ENCODE data around the gene PRKAG1.

PRKAG1 gene

DNA sequence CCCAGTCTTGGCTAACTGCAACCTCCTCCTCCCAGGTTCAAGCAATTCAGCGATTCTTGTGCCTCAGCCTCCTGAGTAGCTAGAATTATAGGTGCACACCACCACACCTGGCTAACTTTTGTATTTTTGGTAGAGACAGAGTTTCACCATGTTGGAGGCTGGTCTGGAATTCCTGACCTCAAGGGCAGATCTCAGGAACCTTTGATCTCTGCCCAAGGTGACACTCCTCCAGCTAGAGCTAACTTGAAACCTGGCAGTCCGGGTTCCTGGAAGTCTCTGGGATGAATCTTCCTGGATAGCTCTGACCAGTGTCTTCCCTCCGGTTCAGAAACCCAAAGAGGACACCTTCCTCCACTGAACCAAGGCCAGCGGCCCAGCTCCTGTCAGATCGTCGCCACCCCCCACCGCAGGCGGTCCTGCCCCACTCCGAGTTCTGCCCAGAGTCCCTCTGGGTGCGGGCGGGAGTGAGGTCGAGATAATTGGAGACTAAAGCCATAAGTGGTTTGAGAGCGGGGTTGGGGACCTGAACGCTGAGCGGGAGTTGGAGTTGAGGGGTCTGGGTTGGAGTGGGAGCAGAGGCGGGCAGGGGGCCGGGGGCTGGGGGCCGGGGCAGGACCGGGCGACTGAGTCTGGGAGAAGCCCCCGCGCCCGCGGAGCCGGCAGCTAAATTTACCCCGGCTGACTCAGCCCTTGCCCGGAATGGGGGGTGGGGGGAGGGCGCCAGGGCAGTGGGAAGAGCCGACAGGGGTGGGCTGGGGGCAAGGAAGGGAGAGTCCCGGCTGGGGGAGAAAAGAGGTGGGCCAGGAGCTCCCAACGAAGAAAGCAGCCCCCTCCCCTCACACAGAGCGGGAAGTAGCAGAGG, 24.1 kb downstream of the PRKAG1 start:
- DNase-seq (ENCODE audit: low read depth, low spot score), result no peak
- Histone ChIP-seq H3K27ac (ENCODE audit: low read length) (no peak overlapping the region), H3K27me3 (ENCODE audit: control insufficient read depth, insufficient read depth, low read length) (peaks cover 49% of the 10 kb centered on the region), H3K9me3 (ENCODE audit: control insufficient read depth, insufficient read depth, low read length) (no peaks in the 10 kb centered on the region), H3K4me3 (ENCODE audit: low read length) (no peak overlapping the region; the same call in 1 of the 2 replicates), H3K4me1 (ENCODE audit: control insufficient read depth, insufficient read depth, low read length) (peaks cover 9% of the 10 kb centered on the region; the same call in 1 of the 2 replicates), H3K36me3 (ENCODE audit: control insufficient read depth, insufficient read depth, low read length) (no peaks in the 10 kb centered on the region)
- WGBS (ENCODE audit: insufficient coverage, insufficient read length), result no CpG with 5 or more reads among the region's 32 CpGs

DNA sequence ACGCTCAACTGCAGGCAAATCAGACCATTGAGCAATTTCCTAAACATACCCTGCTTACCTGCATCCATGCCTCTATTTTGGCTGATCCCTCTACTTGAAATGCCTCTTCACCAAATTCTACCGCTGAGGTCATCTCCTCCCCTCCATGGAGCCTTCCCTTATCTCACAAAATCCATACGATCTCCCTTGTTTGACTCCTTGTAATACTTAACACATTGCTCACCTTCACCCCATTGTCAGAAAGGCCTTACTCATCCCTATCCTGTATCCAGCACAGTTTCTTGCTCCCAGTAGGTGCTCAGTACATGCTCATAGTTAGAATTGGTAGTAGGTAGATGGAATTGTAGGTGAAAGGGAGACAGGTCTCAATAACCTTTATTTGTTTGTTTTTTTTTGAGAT, 24.8 kb downstream of the PRKAG1 start:
- Histone ChIP-seq H3K4me3 (ENCODE audit: low read length) (no peak overlapping the region), H3K27ac (ENCODE audit: low read length) (no peak overlapping the region), H3K9me3 (ENCODE audit: control insufficient read depth, insufficient read depth, low read length) (no peaks in the 10 kb centered on the region), H3K36me3 (ENCODE audit: control insufficient read depth, insufficient read depth, low read length) (no peaks in the 10 kb centered on the region), H3K4me1 (ENCODE audit: control insufficient read depth, insufficient read depth, low read length) (peaks cover 9% of the 10 kb centered on the region; the same call in 1 of the 2 replicates), H3K27me3 (ENCODE audit: control insufficient read depth, insufficient read depth, low read length) (peaks cover 47% of the 10 kb centered on the region)
- no peak for DNase-seq (ENCODE audit: low read depth, low spot score)
- WGBS (ENCODE audit: insufficient coverage, insufficient read length), result no CpG with 5 or more reads among the region's 3 CpGs

DNA sequence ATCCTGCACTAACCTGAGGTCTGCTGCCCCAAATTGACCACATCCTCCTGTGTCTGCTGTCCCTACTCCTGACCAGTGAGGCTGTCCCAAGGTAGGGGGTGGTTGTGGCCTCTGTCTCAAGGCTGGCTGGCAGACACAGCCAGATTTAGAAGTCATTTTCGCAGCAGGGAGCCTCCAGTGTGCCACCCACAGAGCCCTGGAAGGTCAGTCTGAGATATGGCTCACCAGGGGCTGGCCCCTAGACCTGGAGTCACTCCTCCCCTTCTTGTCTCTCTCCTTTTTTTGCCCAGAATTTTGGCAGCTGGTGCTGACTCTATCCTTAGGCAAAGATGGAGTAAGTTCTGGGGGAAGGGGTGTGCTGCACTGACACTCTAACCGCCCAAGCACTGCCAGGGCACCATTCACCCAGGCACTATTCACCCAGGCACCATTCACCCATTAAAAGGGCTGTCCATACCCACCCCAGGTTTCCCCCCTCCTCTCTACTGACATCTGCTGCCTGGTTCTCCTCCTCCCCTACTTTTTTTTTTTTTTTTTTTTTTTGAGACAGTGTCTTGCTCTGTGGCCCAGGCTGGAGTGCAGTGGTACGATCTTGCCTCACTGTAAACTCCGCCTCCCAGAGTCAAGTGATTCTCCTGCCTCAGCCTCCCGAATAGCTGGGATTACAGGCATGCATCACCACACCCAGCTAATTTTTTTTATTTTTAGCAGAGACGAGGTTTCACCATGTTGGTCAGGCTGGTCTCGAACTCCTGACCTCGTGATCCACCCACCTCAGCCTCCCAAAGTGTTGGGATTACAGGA, 27.1 kb downstream of the PRKAG1 start:
- WGBS (ENCODE audit: insufficient coverage, insufficient read length), result no CpG with 5 or more reads among the region's 8 CpGs
- no peak for DNase-seq (ENCODE audit: low read depth, low spot score)
- Histone ChIP-seq H3K4me3 (ENCODE audit: low read length) (no peak overlapping the region), H3K36me3 (ENCODE audit: control insufficient read depth, insufficient read depth, low read length) (no peaks in the 10 kb centered on the region), H3K4me1 (ENCODE audit: control insufficient read depth, insufficient read depth, low read length) (peaks cover 6% of the 10 kb centered on the region), H3K27ac (ENCODE audit: low read length) (no peak overlapping the region), H3K27me3 (ENCODE audit: control insufficient read depth, insufficient read depth, low read length) (peaks cover 28% of the 10 kb centered on the region), H3K9me3 (ENCODE audit: control insufficient read depth, insufficient read depth, low read length) (no peaks in the 10 kb centered on the region)

GRCh38 chr12:48990552-48990951, 28.0 kb downstream of the PRKAG1 start:
- DNase-seq (ENCODE audit: low read depth, low spot score), result no peak
- H3K4me1 ChIP-seq (ENCODE audit: control insufficient read depth, insufficient read depth, low read length), result peaks cover 5% of the 10 kb centered on the region
- no peaks in the 10 kb centered on the region for H3K36me3 ChIP-seq (ENCODE audit: control insufficient read depth, insufficient read depth, low read length)
- H3K27me3 ChIP-seq (ENCODE audit: control insufficient read depth, insufficient read depth, low read length), result peaks cover 23% of the 10 kb centered on the region
- no peak overlapping the region for H3K4me3 ChIP-seq (ENCODE audit: low read length)
- no peaks in the 10 kb centered on the region for H3K9me3 ChIP-seq (ENCODE audit: control insufficient read depth, insufficient read depth, low read length)
- no peak overlapping the region for H3K27ac ChIP-seq (ENCODE audit: low read length)

- H3K36me3 ChIP-seq (ENCODE audit: control insufficient read depth, insufficient read depth, low read length), result no peaks in the 10 kb centered on the region
- no peak for DNase-seq (ENCODE audit: low read depth, low spot score)
- H3K4me3 ChIP-seq (ENCODE audit: low read length), result no peak overlapping the region
- no peaks in the 10 kb centered on the region for H3K9me3 ChIP-seq (ENCODE audit: control insufficient read depth, insufficient read depth, low read length)
- H3K27me3 ChIP-seq (ENCODE audit: control insufficient read depth, insufficient read depth, low read length), result peaks cover 28% of the 10 kb centered on the region; the same call in 1 of the 2 replicates
- H3K27ac ChIP-seq (ENCODE audit: low read length), result no peak overlapping the region
- H3K4me1 ChIP-seq (ENCODE audit: control insufficient read depth, insufficient read depth, low read length), result no peaks in the 10 kb centered on the region; the same call in none of the 2 replicates
- no CpG with 5 or more reads among the region's 16 CpGs for WGBS (ENCODE audit: insufficient coverage, insufficient read length)
These were observed 30.4 kb downstream of the PRKAG1 start for GRCh38 chr12:48988030-48988649.

- Histone ChIP-seq H3K36me3 (ENCODE audit: control insufficient read depth, insufficient read depth, low read length) (no peaks in the 10 kb centered on the region), H3K27me3 (ENCODE audit: control insufficient read depth, insufficient read depth, low read length) (peaks cover 38% of the 10 kb centered on the region), H3K9me3 (ENCODE audit: control insufficient read depth, insufficient read depth, low read length) (no peaks in the 10 kb centered on the region), H3K4me1 (ENCODE audit: control insufficient read depth, insufficient read depth, low read length) (no peaks in the 10 kb centered on the region; the same call in none of the 2 replicates), H3K27ac (ENCODE audit: low read length) (no peak overlapping the region), H3K4me3 (ENCODE audit: low read length) (no peak overlapping the region)
- DNase-seq (ENCODE audit: low read depth, low spot score), result no peak
- WGBS (ENCODE audit: insufficient coverage, insufficient read length), result no CpG with 5 or more reads among the region's 23 CpGs
These were observed 31.8 kb downstream of the PRKAG1 start for GRCh38 chr12:48986720-48987291.

DNA sequence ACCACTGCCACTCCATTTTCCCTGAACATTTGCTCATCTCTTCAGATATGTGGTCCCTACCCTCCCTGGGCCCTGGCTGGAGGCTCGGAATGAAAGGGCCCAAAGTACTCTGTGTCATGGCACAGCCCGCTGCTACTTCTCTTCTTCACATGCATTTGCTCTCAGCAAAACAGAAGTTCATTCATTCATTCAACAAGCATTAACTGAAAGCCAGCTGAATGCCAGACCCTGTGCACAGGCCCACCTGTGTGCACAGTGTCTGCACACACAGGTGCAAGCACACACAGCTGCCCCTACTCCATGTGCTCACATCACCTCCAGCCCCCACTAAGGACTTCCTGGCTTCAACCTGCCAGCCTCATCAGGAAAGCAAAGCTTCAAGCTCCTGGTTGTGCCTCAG, 32.7 kb downstream of the PRKAG1 start:
- H3K9me3 ChIP-seq (ENCODE audit: control insufficient read depth, insufficient read depth, low read length), result no peaks in the 10 kb centered on the region
- H3K4me1 ChIP-seq (ENCODE audit: control insufficient read depth, insufficient read depth, low read length), result peaks cover 4% of the 10 kb centered on the region
- no CpG with 5 or more reads among the region's 2 CpGs for WGBS (ENCODE audit: insufficient coverage, insufficient read length)
- no peak overlapping the region for H3K27ac ChIP-seq (ENCODE audit: low read length)
- no peak overlapping the region for H3K4me3 ChIP-seq (ENCODE audit: low read length)
- H3K27me3 ChIP-seq (ENCODE audit: control insufficient read depth, insufficient read depth, low read length), result peaks cover 47% of the 10 kb centered on the region
- no peaks in the 10 kb centered on the region; the same call in 1 of the 2 replicates for H3K36me3 ChIP-seq (ENCODE audit: control insufficient read depth, insufficient read depth, low read length)
- no peak for DNase-seq (ENCODE audit: low read depth, low spot score)

DNA sequence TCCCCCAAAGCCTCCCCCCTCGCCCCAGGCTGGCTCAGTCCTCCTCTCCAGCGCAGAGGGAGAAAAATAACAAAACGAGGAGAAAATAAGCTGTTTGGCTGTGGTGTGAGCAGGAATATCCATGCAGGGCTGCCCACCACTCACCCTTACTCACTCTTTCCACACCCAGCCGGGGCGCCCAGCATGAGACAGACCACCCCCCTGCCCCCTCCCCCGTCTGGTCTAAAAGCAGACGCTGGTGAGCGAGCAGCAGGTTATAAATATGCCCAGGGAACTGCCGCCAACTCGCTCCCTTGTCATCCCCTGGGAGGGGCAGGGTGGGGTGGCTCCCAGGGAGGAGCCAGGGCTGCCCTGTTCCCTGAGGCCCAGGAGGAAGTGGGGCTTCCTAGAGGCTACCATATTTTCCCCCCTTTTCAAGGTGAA, 33.1 kb downstream of the PRKAG1 start:
- peaks cover 51% of the 10 kb centered on the region for H3K27me3 ChIP-seq (ENCODE audit: control insufficient read depth, insufficient read depth, low read length)
- no peak for DNase-seq (ENCODE audit: low read depth, low spot score)
- H3K4me3 ChIP-seq (ENCODE audit: low read length), result no peak overlapping the region
- H3K36me3 ChIP-seq (ENCODE audit: control insufficient read depth, insufficient read depth, low read length), result no peaks in the 10 kb centered on the region; the same call in 1 of the 2 replicates
- no peak overlapping the region for H3K27ac ChIP-seq (ENCODE audit: low read length)
- peaks cover 4% of the 10 kb centered on the region for H3K4me1 ChIP-seq (ENCODE audit: control insufficient read depth, insufficient read depth, low read length)
- no CpG with 5 or more reads among the region's 10 CpGs for WGBS (ENCODE audit: insufficient coverage, insufficient read length)
- H3K9me3 ChIP-seq (ENCODE audit: control insufficient read depth, insufficient read depth, low read length), result no peaks in the 10 kb centered on the region

DNA sequence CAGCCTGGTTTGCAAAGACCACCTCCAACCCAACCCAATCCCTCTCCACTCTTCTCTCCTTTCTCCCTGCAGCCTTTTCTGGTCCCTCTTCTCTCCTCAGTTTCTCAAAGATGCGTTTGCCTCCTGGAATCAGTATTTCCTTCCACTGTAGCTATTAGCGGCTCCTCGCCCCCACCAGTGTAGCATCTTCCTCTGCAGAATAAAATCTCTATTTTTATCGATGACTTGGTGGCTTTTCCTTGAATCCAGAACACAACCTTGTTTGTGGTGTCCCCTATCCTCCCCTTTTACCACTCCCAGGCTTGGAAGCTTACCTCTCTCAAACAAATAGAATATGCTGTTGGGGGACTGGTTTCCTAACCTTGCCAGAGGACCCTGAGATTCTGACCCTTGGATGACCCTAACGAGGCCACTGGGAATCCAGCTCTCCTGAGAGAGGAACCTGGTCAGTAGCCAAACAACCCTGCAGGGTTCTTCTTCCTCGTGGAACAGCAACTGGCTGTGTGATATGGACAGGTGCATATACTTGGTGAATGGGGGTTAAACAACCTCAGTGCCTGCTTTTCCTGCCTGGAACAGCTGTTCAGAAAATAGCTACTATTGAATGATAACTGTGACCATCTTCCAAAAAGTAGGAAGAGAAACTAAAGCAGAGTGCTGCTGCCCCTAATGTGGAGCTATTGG, 36.0 kb downstream of the PRKAG1 start:
- WGBS (ENCODE audit: insufficient coverage, insufficient read length), result no CpG with 5 or more reads among the region's 6 CpGs
- no peak for DNase-seq (ENCODE audit: low read depth, low spot score)
- H3K27me3 ChIP-seq (ENCODE audit: control insufficient read depth, insufficient read depth, low read length), result peaks cover 78% of the 10 kb centered on the region
- H3K4me3 ChIP-seq (ENCODE audit: low read length), result no peak overlapping the region
- H3K9me3 ChIP-seq (ENCODE audit: control insufficient read depth, insufficient read depth, low read length), result no peaks in the 10 kb centered on the region
- no peak overlapping the region for H3K27ac ChIP-seq (ENCODE audit: low read length)
- peaks cover 12% of the 10 kb centered on the region for H3K4me1 ChIP-seq (ENCODE audit: control insufficient read depth, insufficient read depth, low read length)
- no peaks in the 10 kb centered on the region; the same call in 1 of the 2 replicates for H3K36me3 ChIP-seq (ENCODE audit: control insufficient read depth, insufficient read depth, low read length)
